Stimulated activated CD8-positive, alpha-beta memory T cell treated with anti-CD3 and anti-CD28 coated beads, Interleukin-12 subunit alpha, Interleukin-12 subunit beta, amount 100 ng/mL, for 24 hours (primary cell): ENCODE data around the gene INTS1.

Experiments used
- DNase-seq: peaks from one replicate; pipeline ENCODE4 v3.0.0-alpha.2; 2020; ENCODE audit errors: extremely low read depth

Gene INTS1

GRCh38 chr7:1432411-1433082 lies 71.6 kb downstream of the INTS1 start:
- peak; percentile 47 for DNase-seq

GRCh38 chr7:1431634-1432380 lies 72.4 kb downstream of the INTS1 start:
- DNase-seq, result no peak

- DNase-seq, result no peak
These were observed 73.0 kb downstream of the INTS1 start for GRCh38 chr7:1431226-1431625.

- no peak for DNase-seq
These were observed 73.9 kb downstream of the INTS1 start for GRCh38 chr7:1430056-1430845.

GRCh38 chr7:1428941-1429501 lies 75.2 kb downstream of the INTS1 start:
- DNase-seq, result no peak

- no peak for DNase-seq
These were observed 77.0 kb downstream of the INTS1 start for GRCh38 chr7:1427064-1427657.

- DNase-seq, result no peak
These were observed 77.7 kb downstream of the INTS1 start for GRCh38 chr7:1426474-1426873.

GRCh38 chr7:1425292-1426136 lies 78.7 kb downstream of the INTS1 start:
- DNase-seq, result no peak

GRCh38 chr7:1424041-1424440 lies 80.1 kb downstream of the INTS1 start:
- DNase-seq, result no peak

- no peak for DNase-seq
These were observed 80.9 kb downstream of the INTS1 start for GRCh38 chr7:1423264-1423811.

GRCh38 chr7:1422512-1423263 lies 81.5 kb downstream of the INTS1 start:
- DNase-seq, result no peak

- no peak for DNase-seq
These were observed 82.2 kb downstream of the INTS1 start for GRCh38 chr7:1421946-1422345.

GRCh38 chr7:1421020-1421790 lies 83.0 kb downstream of the INTS1 start:
- DNase-seq, result no peak
